ENCODE results near the gene COPRS. TPM values are rescaled to one million over a fixed set of nuclear protein-coding genes. Genes with fewer than 3 reads are reported as not detected.

COPRS gene
- total RNA-seq, 2 experiments from 2014 or later: 68.3 to 69.8 TPM

GRCh38 chr17:31869031-31869430 is 10.0 kb upstream of the COPRS start:
- no peaks in the 10 kb centered on the region for H3K27me3 Mint-ChIP-seq
- no peak overlapping the region for H3K27ac Mint-ChIP-seq
- no peaks in the 10 kb centered on the region for H3K9me3 Mint-ChIP-seq
- H3K4me3 Mint-ChIP-seq: no peak overlapping the region
- DNase-seq: no peak
- peaks cover 36% of the 10 kb centered on the region for H3K36me3 Mint-ChIP-seq
- H3K4me1 Mint-ChIP-seq: peaks cover 3% of the 10 kb centered on the region

- Mint-ChIP-seq H3K4me1 (peaks cover 16% of the 10 kb centered on the region), H3K36me3 (peaks cover 15% of the 10 kb centered on the region), H3K9me3 (no peaks in the 10 kb centered on the region), H3K4me3 (peak overlapping the region; percentile 65), H3K27me3 (no peaks in the 10 kb centered on the region), H3K27ac (peak overlapping the region; percentile 52)
- no peak for DNase-seq
Observed at GRCh38 chr17:31859487-31860008, 504 bp upstream of the COPRS start.

- Mint-ChIP-seq H3K27me3 (no peaks in the 10 kb centered on the region), H3K4me3 (peak overlapping the region; percentile 88), H3K9me3 (no peaks in the 10 kb centered on the region), H3K36me3 (peaks cover 14% of the 10 kb centered on the region), H3K27ac (peak overlapping the region; percentile 92), H3K4me1 (peaks cover 16% of the 10 kb centered on the region)
- DNase-seq: no peak
Observed at GRCh38 chr17:31857920-31858641, 963 bp downstream of the COPRS start.

- Mint-ChIP-seq H3K27me3 (no peaks in the 10 kb centered on the region), H3K27ac (no peak overlapping the region), H3K36me3 (peaks cover 18% of the 10 kb centered on the region), H3K4me1 (peaks cover 16% of the 10 kb centered on the region), H3K9me3 (no peaks in the 10 kb centered on the region), H3K4me3 (no peak overlapping the region)
- no peak for DNase-seq
Observed at GRCh38 chr17:31856750-31857149, 2.3 kb downstream of the COPRS start.

- Mint-ChIP-seq H3K4me1 (peaks cover 13% of the 10 kb centered on the region), H3K9me3 (no peaks in the 10 kb centered on the region), H3K27ac (no peak overlapping the region), H3K4me3 (no peak overlapping the region), H3K27me3 (no peaks in the 10 kb centered on the region), H3K36me3 (peaks cover 22% of the 10 kb centered on the region)
- DNase-seq: no peak
Observed at GRCh38 chr17:31854672-31855071, 4.4 kb downstream of the COPRS start.

GRCh38 chr17:31853911-31854470 is 5.1 kb downstream of the COPRS start:
- Mint-ChIP-seq H3K4me3 (no peak overlapping the region), H3K4me1 (peaks cover 12% of the 10 kb centered on the region), H3K9me3 (no peaks in the 10 kb centered on the region), H3K36me3 (peaks cover 21% of the 10 kb centered on the region), H3K27ac (no peak overlapping the region), H3K27me3 (no peaks in the 10 kb centered on the region)
- no peak for DNase-seq

GRCh38 chr17:31845291-31845690 is 13.8 kb downstream of the COPRS start:
- Mint-ChIP-seq H3K4me3 (no peak overlapping the region), H3K27me3 (peaks cover 3% of the 10 kb centered on the region), H3K27ac (no peak overlapping the region), H3K9me3 (no peaks in the 10 kb centered on the region), H3K36me3 (no peaks in the 10 kb centered on the region), H3K4me1 (no peaks in the 10 kb centered on the region)
- DNase-seq: no peak

- Mint-ChIP-seq H3K27ac (no peak overlapping the region), H3K4me1 (no peaks in the 10 kb centered on the region), H3K27me3 (peaks cover 5% of the 10 kb centered on the region), H3K36me3 (no peaks in the 10 kb centered on the region), H3K9me3 (no peaks in the 10 kb centered on the region), H3K4me3 (no peak overlapping the region)
- no peak for DNase-seq
Observed at GRCh38 chr17:31843070-31843745, 15.8 kb downstream of the COPRS start.

GRCh38 chr17:31842195-31843069 is 16.6 kb downstream of the COPRS start:
- no peaks in the 10 kb centered on the region for H3K9me3 Mint-ChIP-seq
- H3K4me1 Mint-ChIP-seq: no peaks in the 10 kb centered on the region
- H3K27me3 Mint-ChIP-seq: peaks cover 5% of the 10 kb centered on the region
- H3K27ac Mint-ChIP-seq: no peak overlapping the region
- no peak overlapping the region for H3K4me3 Mint-ChIP-seq
- DNase-seq: peak; percentile 51
- H3K36me3 Mint-ChIP-seq: no peaks in the 10 kb centered on the region

- no peak overlapping the region for H3K27ac Mint-ChIP-seq
Observed at GRCh38 chr17:31841850-31842194, 17.2 kb downstream of the COPRS start.

GRCh38 chr17:31838636-31839225 is 20.3 kb downstream of the COPRS start:
- Mint-ChIP-seq H3K27ac (no peak overlapping the region), H3K9me3 (no peaks in the 10 kb centered on the region), H3K4me1 (peaks cover 6% of the 10 kb centered on the region), H3K36me3 (no peaks in the 10 kb centered on the region), H3K4me3 (no peak overlapping the region), H3K27me3 (peaks cover 12% of the 10 kb centered on the region)
- DNase-seq: no peak

More at GRCh38 chr17:31841850-31842194, 17.2 kb downstream of the COPRS start:
- Mint-ChIP-seq H3K36me3 (no peaks in the 10 kb centered on the region), H3K27me3 (peaks cover 5% of the 10 kb centered on the region), H3K9me3 (no peaks in the 10 kb centered on the region), H3K4me3 (no peak overlapping the region), H3K4me1 (no peaks in the 10 kb centered on the region)
- no peak for DNase-seq

- H3K36me3 Mint-ChIP-seq: no peaks in the 10 kb centered on the region
- H3K4me1 Mint-ChIP-seq: peaks cover 6% of the 10 kb centered on the region
- DNase-seq: no peak
- no peaks in the 10 kb centered on the region for H3K9me3 Mint-ChIP-seq
- H3K27me3 Mint-ChIP-seq: peaks cover 12% of the 10 kb centered on the region
- no peak overlapping the region for H3K27ac Mint-ChIP-seq
- no peak overlapping the region for H3K4me3 Mint-ChIP-seq
Observed at GRCh38 chr17:31835984-31836383, 23.1 kb downstream of the COPRS start.

GRCh38 chr17:31834448-31834847 is 24.6 kb downstream of the COPRS start:
- H3K4me3 Mint-ChIP-seq: peak overlapping the region; percentile 14
- H3K4me1 Mint-ChIP-seq: peaks cover 6% of the 10 kb centered on the region
- DNase-seq: peak; percentile 9
- peaks cover 7% of the 10 kb centered on the region for H3K27me3 Mint-ChIP-seq
- H3K36me3 Mint-ChIP-seq: no peaks in the 10 kb centered on the region
- no peak overlapping the region for H3K27ac Mint-ChIP-seq
- H3K9me3 Mint-ChIP-seq: no peaks in the 10 kb centered on the region

- Mint-ChIP-seq H3K27me3 (peaks cover 7% of the 10 kb centered on the region), H3K27ac (no peak overlapping the region), H3K4me3 (no peak overlapping the region), H3K9me3 (no peaks in the 10 kb centered on the region), H3K36me3 (no peaks in the 10 kb centered on the region), H3K4me1 (peaks cover 6% of the 10 kb centered on the region)
- no peak for DNase-seq
Observed at GRCh38 chr17:31832746-31833145, 26.3 kb downstream of the COPRS start.

All from activated naive CD8-positive, alpha-beta T cell treated with anti-CD3 and anti-CD28 coated beads for 36 hours (primary cell).